K562 (cell line): Measurements from ENCODE around the gene ETS2. TPM values are rescaled to one million over a fixed set of nuclear protein-coding genes. Genes with fewer than 3 reads are reported as not detected.
A peak's percentile ranks its signal among the peaks of the same experiment; 100 is the strongest.

Experiments used
- AFF1 ChIP-seq, 2 experiments: fragments of 450-650 bp; IDR thresholded peaks; 2 replicates each; pipeline ENCODE4 v1.6.1; 2018; ENCODE audit warnings: mild to moderate bottlenecking in 2 of 2, low read depth in 1 of 2; ENCODE audit not compliant: partially characterized antibody in 2 of 2
- ASH1L ChIP-seq: fragments of 450-650 bp; IDR thresholded peaks from 2 replicates; pipeline ENCODE4 v1.6.1; 2018; ENCODE audit warnings: borderline replicate concordance, mild to moderate bottlenecking, low read depth; ENCODE audit not compliant: partially characterized antibody
- CAMTA2 ChIP-seq: fragments of 250-450 bp; sonication (Bioruptor Pico); conservative IDR thresholded peaks from 2 replicates; pipeline ENCODE4 v1.5.1; 2022
- CHD4 ChIP-seq: fragments of 200-600 bp; sonication (generic); IDR thresholded peaks from 3 replicates; pipeline ENCODE4 v1.6.1; 2012; ENCODE audit warnings: low read depth, mild to moderate bottlenecking, mixed read lengths, low read length, inconsistent platforms; ENCODE audit not compliant: insufficient read depth, insufficient replicate concordance, poor library complexity, severe bottlenecking
- DACH1 ChIP-seq: fragments of 450-650 bp; IDR thresholded peaks from 2 replicates; pipeline ENCODE4 v1.6.1; 2018; ENCODE audit not compliant: partially characterized antibody
- ELF1 ChIP-seq: fragments of 200-800 bp; sonication (Bioruptor generic); IDR thresholded peaks from 2 replicates; pipeline ENCODE4 v1.6.1; 2016; ENCODE audit warnings: missing genetic modification characterization, missing compliant biosample characterization
- FIP1L1 ChIP-seq: fragments of 200-400 bp; formaldehyde crosslinking; IDR thresholded peaks from 2 replicates; pipeline ENCODE4 v1.6.1; 2018; ENCODE audit warnings: mild to moderate bottlenecking, low read depth, low read length; ENCODE audit not compliant: poor library complexity, severe bottlenecking
- ILK ChIP-seq: fragments of 450-650 bp; IDR thresholded peaks from 2 replicates; pipeline ENCODE4 v1.6.1; 2016; ENCODE audit warnings: missing genetic modification characterization, low read depth, mild to moderate bottlenecking, missing compliant biosample characterization, moderate library complexity, borderline replicate concordance
- KDM1A ChIP-seq, 2 experiments: fragments of 450-650 bp; IDR thresholded peaks; 2 replicates each; pipeline ENCODE4 v1.6.1; 2016; ENCODE audit warnings: mild to moderate bottlenecking in 2 of 2
- KLF10 ChIP-seq: fragments of 250-450 bp; sonication (Bioruptor Pico); IDR thresholded peaks from 2 replicates; pipeline ENCODE4 v1.6.1; 2021; ENCODE audit warnings: matching md5 sums
- MECOM ChIP-seq: fragments of 250-450 bp; sonication (Bioruptor Pico); IDR thresholded peaks from 2 replicates; pipeline ENCODE4 v1.8.0; 2022; ENCODE audit warnings: inconsistent platforms
- RHOXF2B ChIP-seq: fragments of 250-450 bp; sonication (Bioruptor Pico); conservative IDR thresholded peaks from 2 replicates; pipeline ENCODE4 v1.5.1; 2021
- SAP30 ChIP-seq: fragments of 200-600 bp; sonication (generic); IDR thresholded peaks from 2 replicates; pipeline ENCODE4 v1.6.1; 2012; ENCODE audit warnings: borderline replicate concordance, low read depth, mild to moderate bottlenecking, moderate library complexity, low read length, control low read depth, inconsistent platforms; ENCODE audit not compliant: insufficient read depth, poor library complexity, severe bottlenecking
- SFPQ ChIP-seq: fragments of 200-400 bp; formaldehyde crosslinking; IDR thresholded peaks from 2 replicates; pipeline ENCODE4 v1.6.1; 2017; ENCODE audit warnings: mild to moderate bottlenecking, low read depth, low read length, moderate library complexity
- SIRT6 ChIP-seq: IDR thresholded peaks from one replicate; pipeline ENCODE4 v1.6.1; 2012; ENCODE audit warnings: low read depth, mild to moderate bottlenecking, control low read depth, inconsistent platforms, low read length, moderate library complexity
- SMARCA4 ChIP-seq: fragments of 450-650 bp; IDR thresholded peaks from 2 replicates; pipeline ENCODE4 v1.6.1; 2016
- THRAP3 ChIP-seq: fragments of 450-650 bp; IDR thresholded peaks from 2 replicates; pipeline ENCODE4 v1.6.1; 2016; ENCODE audit warnings: mild to moderate bottlenecking, inconsistent platforms, borderline replicate concordance
- U2AF2 ChIP-seq: fragments of 200-400 bp; formaldehyde crosslinking; optimal IDR thresholded peaks from 2 replicates; pipeline ENCODE3; 2017; ENCODE audit warnings: low read depth, mild to moderate bottlenecking, low read length
- XRCC5 ChIP-seq: fragments of 200-400 bp; formaldehyde crosslinking; IDR thresholded peaks from 2 replicates; pipeline ENCODE4 v1.6.1; 2017; ENCODE audit warnings: low read depth, mild to moderate bottlenecking, low read length
- YBX1 ChIP-seq: fragments of 450-650 bp; IDR thresholded peaks from 2 replicates; pipeline ENCODE4 v1.7.1; 2016; ENCODE audit warnings: mild to moderate bottlenecking
- ZC3H11A ChIP-seq: IDR thresholded peaks from 2 replicates; pipeline ENCODE4 v1.6.1; 2012; ENCODE audit warnings: low read depth, low read length, improper control_type of control experiment
- polyA plus RNA-seq, 8 experiments: library from polyadenylated mRNA; depleted of rRNA in 4 of 8; stranded (reverse) in 5 of 8; unstranded in 3 of 8; fragments of >200 nt; fragmentation: Nextera tagmentation in 2 of 8; fragmentation: Illumina TruSeq in 1 of 8; extraction: Ambion mirVana in 2 of 8; extraction: Trizol in 1 of 8; gene quantifications; 2 replicates each; pipeline versions ENCODE4 v1.2.1 to v1.2.3, GENCODE V29; 2011 to 2014; ENCODE audit warnings: inconsistent platforms in 1 of 8, missing spikeins in 1 of 8
- total RNA-seq, 7 experiments: library from RNA; depleted of rRNA in 6 of 7; stranded (reverse); fragments of >200 nt in 6 of 7; fragmentation: Illumina TruSeq in 2 of 7; extraction: Trizol in 2 of 7; gene quantifications; 2 replicates each; pipeline versions ENCODE4 v1.2.1 to v1.2.3, GENCODE V29; 2011 to 2021; ENCODE audit warnings: low replicate concordance in 1 of 7
- TF ChIP-seq, protein P1 (sequence below): fragments of 250-450 bp; sonication (Bioruptor Pico); IDR thresholded peaks from 2 replicates; pipeline ENCODE4 v1.4.0; 2020; ENCODE audit warnings: mild to moderate bottlenecking

The ETS2 gene
- total and polyA plus RNA-seq, 9 of the 15 experiments (the other 6 are each of a cell fraction or from before 2014, with no cell fraction given): 1.7 to 24.4 (median 12.2) TPM

DNA sequence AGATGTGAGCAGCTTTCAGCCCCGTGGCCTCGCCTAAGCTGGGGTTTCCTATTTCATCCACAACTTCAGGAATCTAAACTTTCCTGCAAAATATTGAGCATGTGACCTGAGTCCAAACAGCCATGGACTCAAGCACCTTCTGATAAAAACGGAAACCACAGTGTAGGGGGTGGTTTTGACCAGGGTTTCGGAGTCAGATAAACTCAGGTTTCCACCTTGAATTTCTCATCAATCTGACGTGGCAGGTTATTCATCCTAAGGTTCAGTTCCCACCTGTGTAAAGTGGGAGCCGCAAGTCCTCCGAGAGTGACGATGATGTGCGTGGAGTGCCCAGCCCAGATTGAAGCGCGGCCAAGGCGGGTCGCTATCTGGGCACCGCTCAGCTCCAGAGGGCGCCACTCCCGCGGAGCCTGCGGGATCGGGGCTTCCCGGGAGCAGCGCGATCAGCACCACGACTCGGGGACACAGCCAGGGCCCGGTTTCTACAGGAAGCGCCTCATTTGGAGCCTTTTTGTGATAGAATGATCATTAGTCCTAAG, 871 bp upstream of the ETS2 start (continued):
- TF ChIP-seq ILK (tag): no peak
- TF ChIP-seq, protein P1, sequence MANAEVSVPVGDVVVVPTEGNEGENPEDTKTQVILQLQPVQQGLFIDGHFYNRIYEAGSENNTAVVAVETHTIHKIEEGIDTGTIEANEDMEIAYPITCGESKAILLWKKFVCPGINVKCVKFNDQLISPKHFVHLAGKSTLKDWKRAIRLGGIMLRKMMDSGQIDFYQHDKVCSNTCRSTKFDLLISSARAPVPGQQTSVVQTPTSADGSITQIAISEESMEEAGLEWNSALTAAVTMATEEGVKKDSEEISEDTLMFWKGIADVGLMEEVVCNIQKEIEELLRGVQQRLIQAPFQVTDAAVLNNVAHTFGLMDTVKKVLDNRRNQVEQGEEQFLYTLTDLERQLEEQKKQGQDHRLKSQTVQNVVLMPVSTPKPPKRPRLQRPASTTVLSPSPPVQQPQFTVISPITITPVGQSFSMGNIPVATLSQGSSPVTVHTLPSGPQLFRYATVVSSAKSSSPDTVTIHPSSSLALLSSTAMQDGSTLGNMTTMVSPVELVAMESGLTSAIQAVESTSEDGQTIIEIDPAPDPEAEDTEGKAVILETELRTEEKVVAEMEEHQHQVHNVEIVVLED: no peak
- no peak for TF ChIP-seq THRAP3
- TF ChIP-seq KDM1A (IDR thresholded peaks at IDR 0.05): peak; percentile 34 to 64; a peak in 1 of 4 replicates
- 0 out of 2 replicates have a peak, but pooled peaks have one; percentile 5 for TF ChIP-seq SMARCA4
- no peak for TF ChIP-seq CAMTA2 (CRISPR knock-in tag)
- TF ChIP-seq FIP1L1: no peak
- TF ChIP-seq SFPQ: no peak
- TF ChIP-seq DACH1: no peak
- TF ChIP-seq SAP30: no peak
- TF ChIP-seq ZC3H11A: no peak
- peak; percentile 15 for TF ChIP-seq CHD4
- TF ChIP-seq SIRT6: no peak
- no peak for TF ChIP-seq XRCC5
- no peak for TF ChIP-seq KLF10 (CRISPR knock-in tag)
- TF ChIP-seq AFF1 (IDR thresholded peaks at IDR 0.05; ENCODE audit: low read depth in 1 of 2, partially characterized antibody in 2 of 2): no peak
- no peak for TF ChIP-seq RHOXF2B
- TF ChIP-seq ASH1L: no peak
- TF ChIP-seq ELF1: no peak
- TF ChIP-seq MECOM (CRISPR knock-in tag): no peak
- TF ChIP-seq YBX1: no peak
- no peak for TF ChIP-seq U2AF2
